NT2/D1 (cell line): ENCODE results near the gene GOLPH3.

Source experiments
- SUZ12 ChIP-seq: IDR thresholded peaks from 2 replicates; pipeline ENCODE4 v1.6.1; 2011; ENCODE audit not compliant: insufficient read length, insufficient read depth; ENCODE audit errors: extremely low read depth
- YY1 ChIP-seq: IDR thresholded peaks from 2 replicates; pipeline ENCODE4 v1.6.1; 2011; ENCODE audit not compliant: insufficient read length, insufficient read depth
- ZNF274 ChIP-seq: IDR thresholded peaks from 2 replicates; pipeline ENCODE4 v1.6.1; 2011; ENCODE audit warnings: mild to moderate bottlenecking, low read depth, low read length

GRCh38 chr5:32168460-32169033 is 5.6 kb downstream of the GOLPH3 start:
- no peak for TF ChIP-seq SUZ12
- TF ChIP-seq YY1, result no peak
- no peak for TF ChIP-seq ZNF274
